ENCODE measurements around the gene MIPEP.
"Not testable (repeated sequence)": the region's sequence is repeated elsewhere in the genome, so short reads cannot be mapped to it uniquely, and the experiment has no call there.

MIPEP gene

GRCh38 chr13:23776698-23777574 lies 112.3 kb downstream of the MIPEP start:
- no peak for DNase-seq (ENCODE audit: low read depth, low spot score)

DNA sequence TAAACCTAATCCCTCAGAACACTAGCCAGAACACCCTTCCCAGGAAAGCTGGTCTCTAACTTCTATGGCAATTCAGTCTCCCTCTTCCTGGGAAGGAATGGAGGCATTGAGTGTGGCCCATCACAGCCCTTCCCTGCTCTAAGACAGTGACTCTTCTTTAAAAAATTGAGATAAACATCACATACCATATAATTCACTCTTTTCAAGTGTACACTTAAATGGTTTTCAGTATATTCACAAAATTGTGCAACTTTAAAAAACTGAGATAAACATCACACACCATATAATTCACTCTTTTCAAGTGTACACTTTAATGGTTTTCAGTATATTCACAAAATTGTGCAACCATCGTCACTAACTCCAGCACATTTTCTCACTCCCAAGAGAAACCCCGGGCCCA lies 116.5 kb downstream of the MIPEP start:
- DNase-seq (ENCODE audit: low read depth, low spot score), result no peak

DNA sequence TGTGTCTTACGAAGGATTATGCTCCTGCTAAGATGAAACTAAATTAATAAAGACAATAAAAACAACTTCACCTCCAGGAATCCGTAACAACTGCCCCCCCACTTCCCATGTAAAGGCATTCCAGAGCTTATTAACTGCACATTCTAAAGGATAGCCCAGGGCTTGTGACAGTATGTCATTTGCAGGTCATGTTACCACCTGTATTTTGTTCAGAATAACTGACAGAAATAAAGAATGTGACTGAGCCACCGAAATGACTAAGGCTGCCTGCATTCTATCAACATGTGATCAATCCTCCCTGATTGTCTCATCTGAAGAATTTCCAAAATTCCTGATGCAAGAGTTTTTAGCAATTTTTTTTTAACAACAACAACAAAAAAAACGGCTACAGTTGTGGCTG lies 117.2 kb downstream of the MIPEP start:
- DNase-seq (ENCODE audit: low read depth, low spot score), result no peak

DNA sequence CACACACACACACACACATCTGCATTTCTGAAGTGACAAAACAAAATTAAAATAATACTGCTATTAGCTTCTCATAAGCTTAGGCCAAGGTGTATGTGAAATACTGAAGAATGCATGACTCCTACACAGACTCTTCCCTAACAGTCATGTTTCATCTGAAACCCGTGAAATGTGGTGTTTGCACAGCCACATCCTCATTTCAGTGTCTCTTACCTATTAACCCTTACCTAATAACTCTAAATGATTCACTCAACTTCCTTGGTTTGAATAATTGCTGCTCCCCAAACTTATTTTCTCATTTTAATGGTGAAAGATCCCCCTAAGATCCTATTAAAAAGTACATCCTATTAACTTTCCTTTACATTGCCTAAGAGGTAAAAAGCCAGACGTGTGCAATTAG lies 117.6 kb downstream of the MIPEP start:
- no peak for DNase-seq (ENCODE audit: low read depth, low spot score)

DNA sequence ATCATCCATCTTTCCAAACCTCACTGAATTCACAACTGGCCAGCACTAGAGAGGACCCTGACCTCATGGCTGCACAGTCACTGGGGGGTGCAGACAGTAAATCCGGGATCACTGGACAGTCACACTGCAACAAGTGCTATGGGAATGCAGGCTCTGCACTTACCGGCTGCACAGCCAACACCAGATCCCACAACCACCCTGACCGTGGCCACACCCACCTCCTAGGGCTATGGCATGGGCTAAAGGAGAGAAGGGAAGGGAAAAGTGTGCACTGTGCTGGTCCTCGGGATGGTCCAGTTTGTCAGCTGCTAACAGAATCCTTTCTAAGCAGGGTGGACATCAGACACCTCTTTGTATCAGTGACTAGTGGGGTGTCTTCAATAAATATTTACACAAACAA lies 118.2 kb downstream of the MIPEP start:
- DNase-seq (ENCODE audit: low read depth, low spot score), result no peak

GRCh38 chr13:23770428-23770827 lies 118.8 kb downstream of the MIPEP start:
- no peak for DNase-seq (ENCODE audit: low read depth, low spot score)

GRCh38 chr13:23769401-23769800 lies 119.8 kb downstream of the MIPEP start:
- no peak for DNase-seq (ENCODE audit: low read depth, low spot score)

GRCh38 chr13:23767838-23768237 lies 121.4 kb downstream of the MIPEP start:
- DNase-seq (ENCODE audit: low read depth, low spot score), result no peak

DNA sequence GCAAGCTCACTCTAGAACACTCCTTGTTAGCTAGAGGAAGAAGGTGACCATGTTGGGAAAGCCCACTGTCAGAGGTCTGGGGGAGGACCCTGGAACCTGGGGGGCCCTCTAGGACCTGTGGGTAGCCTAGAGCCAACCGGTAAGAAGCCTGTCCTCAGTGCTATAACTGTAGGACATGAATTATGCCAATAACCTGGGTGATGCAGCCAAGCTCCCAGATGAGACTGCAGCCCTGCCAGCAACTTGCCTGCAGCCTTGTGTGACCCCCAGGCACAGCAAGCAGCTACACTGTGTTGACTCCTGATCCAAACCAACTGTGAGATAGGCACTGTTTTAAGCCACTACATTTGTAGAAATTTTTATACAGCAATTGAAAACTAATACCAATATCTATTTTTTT lies 122.3 kb downstream of the MIPEP start:
- DNase-seq (ENCODE audit: low read depth, low spot score), result no peak

DNA sequence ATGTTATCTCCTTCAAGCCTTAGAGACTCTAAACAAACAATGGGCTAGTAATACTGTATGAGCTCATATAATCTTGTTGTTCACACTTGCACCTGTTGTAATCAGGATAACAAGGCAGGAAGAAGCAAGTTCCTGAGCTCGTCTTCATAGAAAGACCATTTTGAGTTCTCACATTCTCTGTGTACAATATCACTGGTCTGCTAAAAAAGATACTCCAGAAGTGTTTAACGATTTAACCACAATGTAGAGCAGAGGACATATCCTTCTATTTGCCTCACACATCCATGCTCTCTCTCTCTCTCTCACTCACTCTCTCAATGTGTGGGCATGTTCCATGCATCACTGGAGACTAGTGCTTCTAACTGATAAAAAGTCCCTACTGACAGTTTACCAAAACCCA lies 122.9 kb downstream of the MIPEP start:
- DNase-seq (ENCODE audit: low read depth, low spot score), result no peak

GRCh38 chr13:23765531-23765930 lies 123.7 kb downstream of the MIPEP start:
- DNase-seq (ENCODE audit: low read depth, low spot score), result no peak

DNA sequence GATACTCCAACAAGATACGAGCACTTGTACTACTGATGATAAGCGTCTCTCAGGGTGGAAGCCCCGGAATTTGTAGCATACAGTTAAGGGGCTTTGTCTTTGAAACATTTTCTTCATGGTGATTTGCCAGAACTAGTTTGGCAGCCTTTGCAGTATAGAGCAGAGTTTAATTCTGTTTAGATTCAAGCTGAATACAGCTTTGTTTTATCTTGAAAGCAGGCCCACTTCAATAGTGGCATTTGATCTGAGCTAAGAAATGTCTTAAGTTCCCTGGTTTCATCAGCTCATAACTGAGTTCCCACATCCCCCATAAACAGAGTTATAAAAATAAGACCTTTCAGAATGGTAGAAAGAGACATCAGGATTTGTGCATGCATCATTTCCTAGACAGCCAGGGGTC lies 125.9 kb downstream of the MIPEP start:
- no peak for DNase-seq (ENCODE audit: low read depth, low spot score)

- DNase-seq (ENCODE audit: low read depth, low spot score), result not testable (repeated sequence)
Measured at GRCh38 chr13:23761760-23762159, 127.4 kb downstream of the MIPEP start.

DNA sequence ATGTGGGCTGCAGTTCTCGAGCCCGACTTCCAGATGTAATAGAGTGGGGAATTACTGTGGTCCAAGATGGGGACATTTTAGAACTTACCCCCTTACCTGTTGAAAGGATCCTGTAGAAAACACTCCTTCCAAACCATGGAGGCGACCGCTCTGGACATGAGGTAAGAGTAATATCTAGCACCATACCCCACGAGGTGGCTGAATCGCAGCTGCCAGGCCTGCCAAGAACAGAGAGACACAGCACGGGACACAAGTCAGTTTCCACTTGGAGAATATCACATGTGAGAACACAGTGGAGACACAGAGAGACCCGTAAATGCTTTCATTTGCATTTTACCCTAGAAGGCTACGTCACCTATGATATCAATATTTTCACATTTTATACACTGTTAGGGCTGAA lies 129.2 kb downstream of the MIPEP start:
- no peak for DNase-seq (ENCODE audit: low read depth, low spot score)

- no peak for DNase-seq (ENCODE audit: low read depth, low spot score)
Measured at GRCh38 chr13:23758798-23759527, 130.2 kb downstream of the MIPEP start.

- no peak for DNase-seq (ENCODE audit: low read depth, low spot score)
Measured at GRCh38 chr13:23754997-23755396, 134.2 kb downstream of the MIPEP start.

GRCh38 chr13:23754506-23754905 lies 134.7 kb downstream of the MIPEP start:
- no peak for DNase-seq (ENCODE audit: low read depth, low spot score)

DNA sequence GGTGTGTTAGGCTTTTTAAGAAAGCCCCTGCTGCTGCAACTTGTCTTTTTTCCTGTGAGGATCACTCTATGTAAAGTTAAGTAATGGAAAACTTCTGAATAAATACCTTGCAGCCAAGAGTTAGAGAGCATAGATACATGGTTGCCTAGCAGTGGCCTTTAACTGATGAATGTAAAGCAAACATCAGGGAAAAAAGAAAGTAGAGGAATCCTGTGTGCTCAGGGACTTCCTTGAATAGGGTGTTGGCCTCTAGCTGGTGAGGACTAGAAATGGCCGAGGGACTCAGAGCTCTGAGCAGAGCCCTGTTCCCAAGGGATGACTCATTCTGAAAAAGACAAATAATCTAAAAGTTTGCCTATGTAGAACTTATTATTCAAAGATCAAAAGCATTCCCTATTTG lies 135.7 kb downstream of the MIPEP start:
- DNase-seq (ENCODE audit: low read depth, low spot score), result peak; percentile 56

- DNase-seq (ENCODE audit: low read depth, low spot score), result no peak
Measured at GRCh38 chr13:23752111-23753001, 136.8 kb downstream of the MIPEP start.

DNA sequence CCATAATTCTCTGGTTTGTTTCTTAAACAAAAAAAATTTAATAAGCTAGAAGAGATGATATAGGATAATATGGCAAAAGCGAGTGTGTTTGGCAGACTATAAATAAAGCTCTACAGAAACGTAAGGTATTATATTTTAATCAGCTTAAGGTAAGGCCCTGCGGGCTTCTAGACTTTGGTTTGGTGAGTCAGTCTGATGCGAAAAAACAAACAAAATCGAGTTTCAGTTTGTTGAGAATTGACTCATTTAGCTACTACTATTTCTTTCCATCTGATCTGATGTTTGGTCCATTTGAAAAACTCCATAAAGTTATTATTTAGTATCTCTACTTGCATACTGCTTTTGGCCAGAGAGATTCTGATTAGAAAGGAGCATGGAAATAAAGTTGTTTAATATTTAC lies 138.0 kb downstream of the MIPEP start:
- peak; percentile 17 for DNase-seq (ENCODE audit: low read depth, low spot score)

GRCh38 chr13:23750383-23751121 lies 138.6 kb downstream of the MIPEP start:
- DNase-seq (ENCODE audit: low read depth, low spot score), result no peak
